IMR-90 (cell line): ENCODE data around the gene SPATA31C1. TPM values are rescaled to one million over a fixed set of nuclear protein-coding genes. Genes with fewer than 3 reads are reported as not detected.
A peak's percentile ranks its signal among the peaks of the same experiment; 100 is the strongest.

Source experiments
- ATAC-seq: fragments of 200-7000 bp; cut with Tn5 transposase; 2 replicates; pipeline ENCODE4 v1.9.1; 2020; ENCODE audit warnings: low read depth, mild to moderate bottlenecking, moderate library complexity
- BruUV-seq: library from RNA; stranded (reverse); fragments of 400-500 nt; replicated peaks from 2 replicates; lab custom pipeline; 2021; lab: Mats Ljungman, UMichigan
- CTCF ChIA-PET: fragments of 300-600 bp; formaldehyde crosslinking; extraction: SDS; loops from one replicate; lab custom pipeline; 2021; ENCODE audit warnings: antibody characterized with exemption; lab: Yijun Ruan, JAX
- POLR2A ChIA-PET: fragments of 300-600 bp; sonication (Branson Sonifier 250); formaldehyde crosslinking; loops from one replicate; lab custom pipeline; 2022; ENCODE audit warnings: antibody characterized with exemption; ENCODE audit not compliant: unreplicated experiment; lab: Charles Lee
- DNase-seq: peaks from one replicate; pipeline ENCODE4 v3.0.0; 2013
- H2AFZ ChIP-seq: replicated peaks from 2 replicates; pipeline ENCODE3; 2013; ENCODE audit warnings: low read length, mild to moderate bottlenecking; ENCODE audit not compliant: poor library complexity
- H2AK5ac ChIP-seq: 2 replicates; pipeline ENCODE4 v1.6.1; 2013; ENCODE audit warnings: low read depth, low read length, inconsistent platforms
- H2AK9ac ChIP-seq: replicated peaks from 2 replicates; pipeline ENCODE3; 2013; ENCODE audit warnings: mild to moderate bottlenecking, low read depth, low read length, moderate library complexity; ENCODE audit not compliant: poor library complexity
- H2BK120ac ChIP-seq: 2 replicates; pipeline ENCODE4 v1.6.1; 2013; ENCODE audit warnings: low read depth, low read length, inconsistent platforms
- H2BK15ac ChIP-seq: 3 replicates; pipeline ENCODE4 v1.6.1; 2013; ENCODE audit warnings: low read depth, low read length, inconsistent platforms
- H2BK20ac ChIP-seq: 2 replicates; pipeline ENCODE4 v1.6.1; 2013; ENCODE audit warnings: low read depth, mild to moderate bottlenecking, inconsistent platforms, low read length, moderate library complexity
- H2BK5ac ChIP-seq: 2 replicates; pipeline ENCODE4 v1.6.1; 2013; ENCODE audit warnings: mild to moderate bottlenecking, low read depth, low read length, inconsistent platforms; ENCODE audit not compliant: poor library complexity, severe bottlenecking
- H3K14ac ChIP-seq: replicated peaks from 2 replicates; pipeline ENCODE4 v1.6.1; 2013; ENCODE audit warnings: low read depth, low read length, inconsistent platforms
- H3K18ac ChIP-seq: 2 replicates; pipeline ENCODE4 v1.6.1; 2013; ENCODE audit warnings: low read depth, low read length, control low read depth
- H3K23ac ChIP-seq: 2 replicates; pipeline ENCODE4 v1.6.1; 2013; ENCODE audit warnings: low read depth, low read length, inconsistent platforms
- H3K27ac ChIP-seq: 2 replicates; pipeline ENCODE4 v1.5.1; 2013; ENCODE audit warnings: mild to moderate bottlenecking, control low read depth, low read length; ENCODE audit not compliant: insufficient read depth
- H3K27me3 ChIP-seq: 2 replicates; pipeline ENCODE4 v1.6.1; 2013; ENCODE audit warnings: low read length; ENCODE audit not compliant: control insufficient read depth, insufficient read depth
- H3K36me3 ChIP-seq: 2 replicates; pipeline ENCODE4 v1.6.1; 2013; ENCODE audit warnings: low read length, mixed read lengths; ENCODE audit not compliant: control insufficient read depth, insufficient read depth
- H3K4ac ChIP-seq: 2 replicates; pipeline ENCODE4 v1.6.1; 2013; ENCODE audit warnings: low read depth, low read length, inconsistent platforms
- H3K4me1 ChIP-seq: 2 replicates; pipeline ENCODE4 v1.6.1; 2013; ENCODE audit warnings: low read length, mixed read lengths; ENCODE audit not compliant: control insufficient read depth, insufficient read depth
- H3K4me2 ChIP-seq: 2 replicates; pipeline ENCODE4 v1.6.1; 2013; ENCODE audit warnings: low read depth, mild to moderate bottlenecking, control low read depth, low read length, moderate library complexity
- H3K4me3 ChIP-seq: 2 replicates; pipeline ENCODE4 v1.5.1; 2013; ENCODE audit warnings: low read depth, mild to moderate bottlenecking, control low read depth, low read length, moderate library complexity; ENCODE audit not compliant: insufficient read depth
- H3K56ac ChIP-seq: 2 replicates; pipeline ENCODE4 v1.6.1; 2013; ENCODE audit warnings: low read length, inconsistent platforms; ENCODE audit not compliant: insufficient read depth; ENCODE audit errors: extremely low read depth
- H3K79me1 ChIP-seq, 2 experiments: 2 replicates each; pipeline ENCODE4 v1.6.1; 2013; ENCODE audit warnings: low read length in 2 of 2, inconsistent platforms in 1 of 2, low read depth in 1 of 2
- H3K9ac ChIP-seq: 2 replicates; pipeline ENCODE4 v1.6.1; 2013; ENCODE audit warnings: low read depth, low read length, control low read depth
- H3K9me1 ChIP-seq: 2 replicates; pipeline ENCODE4 v1.6.1; 2013; ENCODE audit warnings: low read length, inconsistent platforms; ENCODE audit not compliant: insufficient read depth
- H3K9me3 ChIP-seq: 2 replicates; pipeline ENCODE4 v1.6.1; 2013; ENCODE audit warnings: low read length; ENCODE audit not compliant: control insufficient read depth, insufficient read depth
- H4K20me1 ChIP-seq: 2 replicates; pipeline ENCODE4 v1.6.1; 2013; ENCODE audit warnings: low read length, inconsistent platforms; ENCODE audit not compliant: insufficient read depth
- H4K5ac ChIP-seq: 2 replicates; pipeline ENCODE4 v1.6.1; 2013; ENCODE audit warnings: mild to moderate bottlenecking, low read depth, low read length, control low read depth
- H4K8ac ChIP-seq, 2 experiments: 2 replicates each; pipeline ENCODE4 v1.6.1; 2013; ENCODE audit warnings: low read depth in 2 of 2, low read length in 2 of 2, control low read depth in 1 of 2, inconsistent platforms in 1 of 2
- H4K91ac ChIP-seq: 2 replicates; pipeline ENCODE4 v1.6.1; 2013; ENCODE audit warnings: low read depth, low read length, inconsistent platforms; ENCODE audit not compliant: insufficient read depth
- BHLHE40 ChIP-seq: fragments of 150-350 bp; IDR thresholded peaks from 2 replicates; pipeline ENCODE4 v1.6.1; 2016; ENCODE audit warnings: mild to moderate bottlenecking, low read depth, low read length
- CEBPB ChIP-seq: IDR thresholded peaks from 2 replicates; pipeline ENCODE4 v1.6.1; 2012; ENCODE audit warnings: low read depth, low read length, improper control_type of control experiment
- CHD1 ChIP-seq: IDR thresholded peaks from 2 replicates; pipeline ENCODE4 v1.6.1; 2012; ENCODE audit warnings: low read depth, low read length, improper control_type of control experiment
- CTCF ChIP-seq: conservative IDR thresholded peaks from 2 replicates; pipeline ENCODE4 v1.5.1; 2012; ENCODE audit warnings: mild to moderate bottlenecking, low read depth, low read length, improper control_type of control experiment
- ELK1 ChIP-seq: fragments of 150-350 bp; IDR thresholded peaks from 2 replicates; pipeline ENCODE4 v1.6.1; 2016; ENCODE audit warnings: low read depth, mild to moderate bottlenecking, low read length, moderate library complexity, borderline replicate concordance
- FOS ChIP-seq: fragments of 150-350 bp; IDR thresholded peaks from 2 replicates; pipeline ENCODE4 v1.6.1; 2016; ENCODE audit warnings: low read depth, low read length
- MAFK ChIP-seq: IDR thresholded peaks from 2 replicates; pipeline ENCODE4 v1.6.1; 2012; ENCODE audit warnings: low read depth, low read length, improper control_type of control experiment
- MAZ ChIP-seq: IDR thresholded peaks from 2 replicates; pipeline ENCODE4 v1.6.1; 2012; ENCODE audit warnings: low read depth, mild to moderate bottlenecking, low read length, improper control_type of control experiment, moderate library complexity, borderline replicate concordance
- MXI1 ChIP-seq: IDR thresholded peaks from 2 replicates; pipeline ENCODE4 v1.6.1; 2012; ENCODE audit warnings: low read depth, mild to moderate bottlenecking, low read length, moderate library complexity, borderline replicate concordance
- NFE2L2 ChIP-seq: fragments of 150-350 bp; IDR thresholded peaks from 2 replicates; pipeline ENCODE4 v1.6.1; 2016; ENCODE audit warnings: low read depth, mild to moderate bottlenecking, low read length
- POLR2A ChIP-seq: IDR thresholded peaks from 2 replicates; pipeline ENCODE4 v1.6.1; 2012; ENCODE audit warnings: mild to moderate bottlenecking, low read depth, low read length
- RCOR1 ChIP-seq: IDR thresholded peaks from 2 replicates; pipeline ENCODE4 v1.6.1; 2012; ENCODE audit warnings: mild to moderate bottlenecking, low read length, improper control_type of control experiment; ENCODE audit not compliant: insufficient replicate concordance
- RFX5 ChIP-seq: IDR thresholded peaks from 2 replicates; pipeline ENCODE4 v1.8.0; 2012; ENCODE audit warnings: low read depth, mild to moderate bottlenecking, low read length, moderate library complexity
- SMC3 ChIP-seq: fragments of 150-350 bp; IDR thresholded peaks from 2 replicates; pipeline ENCODE4 v1.6.1; 2016; ENCODE audit warnings: low read depth, mild to moderate bottlenecking, antibody characterized with exemption, low read length, moderate library complexity
- USF2 ChIP-seq: fragments of 150-350 bp; IDR thresholded peaks from 2 replicates; pipeline ENCODE4 v1.6.1; 2017; ENCODE audit warnings: mild to moderate bottlenecking, antibody characterized with exemption, low read length, low read depth
- WGBS, 2 experiments: methylation state at CpG; one replicate each; pipeline versions ENCODE4 v1.1.5 to v1.1.7; 2013; ENCODE audit warnings: missing lambda C conversion rate in 2 of 2; ENCODE audit not compliant: insufficient read length in 1 of 2; ENCODE audit errors: extremely low coverage in 2 of 2; 5-methylcytosine and 5-hydroxymethylcytosine counted together
- dilution Hi-C: fragments of 300-500 bp; cut with HindIII; formaldehyde crosslinking; loops from one replicate; pipeline ENCODE4 v1.14.3; 2018; ENCODE audit warnings: low sequenced_read_pairs; ENCODE audit not compliant: unreplicated experiment
- in situ Hi-C: fragments of 300-500 bp; cut with MboI; formaldehyde crosslinking; loops from 3 replicates; pipeline ENCODE4 v1.14.3; 2019; ENCODE audit warnings: low sequenced_read_pairs, inconsistent platforms, mixed read lengths
- intact Hi-C: fragments of 100-400 bp; cut with micrococcal nuclease; formaldehyde crosslinking; loops from 2 replicates; pipeline ENCODE4 v1.10.0; 2022
- polyA plus RNA-seq, 3 experiments: library from polyadenylated mRNA; depleted of rRNA; stranded (reverse); fragments of >200 nt; gene quantifications; 2 replicates each; pipeline ENCODE4 v1.2.3, GENCODE V29; 2012; ENCODE audit warnings: low replicate concordance in 1 of 3
- total RNA-seq: library from RNA; depleted of rRNA; stranded (reverse); fragments of >200 nt; gene quantifications from 2 replicates; pipeline ENCODE4 v1.2.3, GENCODE V29; 2012

The SPATA31C1 gene
- total and polyA plus RNA-seq, 2 of the 4 experiments (the other 2 are of a cell fraction), result not detected

- Histone ChIP-seq H3K18ac (no peak overlapping the region; the same call in 1 of the 2 replicates), H3K4me3 (no peak overlapping the region), H2AK5ac (no peak overlapping the region), H3K4me1 (peaks cover 5% of the 10 kb centered on the region), H3K27ac (peak overlapping the region; percentile 79; the same call in 1 of the 2 replicates), H2AK9ac (no peak overlapping the region), H3K9me3 (peaks cover 7% of the 10 kb centered on the region), H3K36me3 (no peaks in the 10 kb centered on the region), H3K23ac (no peak overlapping the region), H2BK20ac (no peak overlapping the region), H4K5ac (no peak overlapping the region), H2BK5ac (peak overlapping the region; percentile 73), H3K14ac (no peak overlapping the region), H2AFZ (no peak overlapping the region), H4K20me1 (no peaks in the 10 kb centered on the region), H3K27me3 (peaks cover 2% of the 10 kb centered on the region; the same call in 1 of the 2 replicates), H3K79me1 (no peaks in the 10 kb centered on the region), H3K56ac (no peak overlapping the region), H2BK15ac (no peak overlapping the region; the same call in 2 of the 3 replicates), H3K4me2 (no peak overlapping the region), H2BK120ac (no peak overlapping the region), H4K91ac (no peak overlapping the region; the same call in 1 of the 2 replicates), H3K4ac (no peak overlapping the region), H3K9me1 (no peaks in the 10 kb centered on the region), H3K9ac (no peak overlapping the region), H4K8ac (peak overlapping the region in 1 of 2 experiments; percentile 71; a peak in 1 of 4 replicates)
- ATAC-seq (peak; percentile 86), DNase-seq (peak; percentile 83)
- in situ Hi-C loops (loop anchor here (10.0 to 25.0 kb wide), 2 partner anchors 615 to 1052 kb away; no protein-coding TSS in a partner anchor), intact Hi-C loops (no loop called here), dilution Hi-C loops (no loop called here)
- 7% methylated on average over 2 of the region's 4 CpGs; no CpG with 5 or more reads in 1 of the 2 experiments for WGBS, 2 experiments
- CTCF ChIA-PET, result no interaction called here
- BruUV-seq, result no TSS peak
- POLR2A ChIA-PET, result no interaction called here
- no peak for TF ChIP-seq SMC3
- TF ChIP-seq NFE2L2, result no peak
- no peak for TF ChIP-seq CHD1
- TF ChIP-seq ELK1, result no peak
- no peak for TF ChIP-seq MAZ
- no peak for TF ChIP-seq FOS
- no peak for TF ChIP-seq CEBPB
- TF ChIP-seq POLR2A, result no peak
- no peak for TF ChIP-seq USF2
- no peak for TF ChIP-seq RFX5
- no peak for TF ChIP-seq RCOR1
- TF ChIP-seq BHLHE40, result no peak
- no peak for TF ChIP-seq MXI1
- no peak for TF ChIP-seq CTCF
- no peak for TF ChIP-seq MAFK
These were observed 42.3 kb downstream of the SPATA31C1 start for GRCh38 chr9:87959916-87960581.
